Ovary (tissue), 9 donors: ENCODE data around the gene AGPAT2. TPM values are rescaled to one million over a fixed set of nuclear protein-coding genes. Genes with fewer than 3 reads are reported as not detected.

Experiments
- DNase-seq, 5 donors: peaks; one replicate each; pipeline ENCODE4 v3.0.0-alpha.2; 2019 to 2020
- H3K27ac ChIP-seq, 2 donors: fragments of 200-600 bp; one replicate each; pipeline versions ENCODE4 v1.5.1 to v1.8.0; 2019 to 2022
- H3K27me3 ChIP-seq: fragments of 200-600 bp; one replicate; pipeline ENCODE4 v1.8.0; 2022
- H3K36me3 ChIP-seq: fragments of 200-600 bp; sonication (generic); one replicate; pipeline ENCODE4 v1.5.1; 2019
- H3K4me1 ChIP-seq: one replicate; pipeline ENCODE4 v1.8.1; 2013; ENCODE audit warnings: mild to moderate bottlenecking, moderate library complexity; ENCODE audit not compliant: insufficient read depth
- H3K4me3 ChIP-seq: fragments of 200-600 bp; sonication (generic); one replicate; pipeline ENCODE4 v1.5.1; 2017
- H3K9me3 ChIP-seq, 2 donors: fragments of 200-600 bp in 1 of 2; sonication (generic) in 1 of 2; one replicate each; pipeline versions ENCODE4 v1.5.1 to v1.8.1; 2013 to 2019; ENCODE audit warnings: mild to moderate bottlenecking in 1 of 2, moderate library complexity in 1 of 2
- CTCF ChIP-seq, 3 donors: fragments of 450-650 bp in 2 of 3; fragments of 200-600 bp in 1 of 3; IDR thresholded peaks; one replicate each; pipeline versions ENCODE4 v1.5.1 to v1.8.0; 2016 to 2022; ENCODE audit warnings: antibody characterized with exemption in 3 of 3, mild to moderate bottlenecking in 1 of 3
- EP300 ChIP-seq: sonication (generic); formaldehyde crosslinking; IDR thresholded peaks from one replicate; pipeline ENCODE4 v1.6.1; 2017; ENCODE audit warnings: antibody characterized with exemption
- POLR2A ChIP-seq: fragments of 450-650 bp; IDR thresholded peaks from one replicate; pipeline ENCODE4 v1.6.1; 2017; ENCODE audit warnings: antibody characterized with exemption, mild to moderate bottlenecking, moderate library complexity
- WGBS, 3 donors: extraction: QIAGEN DNeasy Blood & Tissue Kit in 1 of 3; methylation state at CpG; one replicate each; pipeline versions ENCODE4 v1.1.5 to v1.1.7; 2013 to 2017; 5-methylcytosine and 5-hydroxymethylcytosine counted together
- intact Hi-C, 4 donors: fragments of 100-400 bp; cut with DNase I; formaldehyde crosslinking; loops; one replicate each; pipeline versions ENCODE4 v1.11.0 to v1.15.1; 2022 to 2023
- polyA plus RNA-seq, 2 donors: library from polyadenylated mRNA; stranded (reverse); fragments of 200-250 nt in 1 of 2; fragments of 350-450 nt in 1 of 2; fragmentation: Illumina TruSeq in 1 of 2; extraction: RNeasy Lipid Tissue Mini Kit (QIAGEN cat#74804) in 1 of 2; gene quantifications; one replicate each; pipeline ENCODE4 v1.2.3, GENCODE V29; 2013 to 2014
- total RNA-seq, 7 donors: library from RNA; depleted of rRNA in 2 of 7; stranded (reverse); fragments of >200 nt in 2 of 7; fragmentation: NEBNext Ultra II Directional in 3 of 7; extraction: Animal tissue kit (Norgen Biotek cat#: 25700) in 3 of 7; gene quantifications; one replicate each; pipeline versions ENCODE4 v1.1.0 to v1.2.4, GENCODE V29; 2016 to 2023
- donor health status: DM: no; HTN: no; CAD: no; lungs with moderate emphysema.
- donor health status: DM: no; HTN: no; CAD: no.
- donor health status: Bipolar disorder and iron deficiency.
- donor health status: DM: yes; HTN: yes; CAD: no.
- donor health status: DM: no; HTN: no; CAD: no.
- donor health status: DM: yes; HTN: yes; CAD: no.

AGPAT2 gene
- total and polyA plus RNA-seq, 9 donors, result 6.1 to 40.9 (median 23.9) TPM

DNA sequence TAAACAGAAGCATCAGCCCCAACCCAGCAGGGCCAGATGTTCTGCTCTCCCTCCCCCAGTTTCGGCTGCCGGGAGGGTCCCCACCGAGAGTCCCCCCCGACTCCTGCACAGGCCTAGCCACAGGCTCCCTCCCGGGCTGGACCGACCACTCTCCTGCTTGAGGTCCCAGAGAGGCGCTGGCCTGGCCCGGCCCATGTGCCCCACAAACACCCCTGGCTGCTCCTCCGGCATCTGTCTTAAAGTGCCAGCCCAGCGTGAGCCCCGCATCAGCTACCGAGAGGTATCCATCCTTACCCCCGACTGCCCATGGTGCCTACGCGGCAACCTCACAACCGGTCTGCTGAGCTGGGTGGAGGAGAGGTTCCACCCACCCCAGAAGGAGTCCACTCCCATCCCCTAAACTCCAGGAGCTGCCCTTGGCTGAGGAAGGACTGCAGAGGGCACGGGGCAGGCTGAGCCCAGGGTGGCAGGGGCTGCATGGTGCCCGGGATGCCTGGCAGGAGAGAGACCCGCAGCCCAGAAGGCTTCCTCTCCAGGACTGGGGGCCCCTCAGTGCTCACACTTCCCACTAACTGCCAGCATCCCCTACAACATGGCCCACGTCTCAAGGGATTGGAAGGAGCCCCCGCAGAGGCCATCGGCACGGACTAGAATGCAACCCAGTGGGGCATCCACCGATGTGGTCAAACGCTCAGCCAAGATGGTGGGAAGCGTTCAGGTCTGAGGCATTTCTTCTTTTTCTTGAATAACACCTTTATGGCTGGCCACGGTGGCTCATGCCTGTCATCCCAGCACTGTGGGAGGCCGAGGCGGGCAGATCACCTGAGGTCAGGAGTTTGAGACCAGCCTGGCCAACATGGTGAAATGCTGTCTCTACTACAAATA lies 40.2 kb downstream of the AGPAT2 start:
- H3K4me3 ChIP-seq, result no peak overlapping the region
- DNase-seq, result no peak
- no peaks in the 10 kb centered on the region for H3K36me3 ChIP-seq
- TF ChIP-seq CTCF (IDR thresholded peaks at IDR 0.05), result no peak
- no peak for TF ChIP-seq EP300
- TF ChIP-seq POLR2A, result no peak
- H3K9me3 ChIP-seq, result no peaks in the 10 kb centered on the region
- H3K27me3 ChIP-seq, result no peaks in the 10 kb centered on the region
- 78 to 79% (median 79%) methylated on average over 29 of the region's 29 CpGs for WGBS, 3 donors
- intact Hi-C loops, result no loop called here
- H3K4me1 ChIP-seq, result peaks cover 3% of the 10 kb centered on the region
- no peak overlapping the region for H3K27ac ChIP-seq

DNA sequence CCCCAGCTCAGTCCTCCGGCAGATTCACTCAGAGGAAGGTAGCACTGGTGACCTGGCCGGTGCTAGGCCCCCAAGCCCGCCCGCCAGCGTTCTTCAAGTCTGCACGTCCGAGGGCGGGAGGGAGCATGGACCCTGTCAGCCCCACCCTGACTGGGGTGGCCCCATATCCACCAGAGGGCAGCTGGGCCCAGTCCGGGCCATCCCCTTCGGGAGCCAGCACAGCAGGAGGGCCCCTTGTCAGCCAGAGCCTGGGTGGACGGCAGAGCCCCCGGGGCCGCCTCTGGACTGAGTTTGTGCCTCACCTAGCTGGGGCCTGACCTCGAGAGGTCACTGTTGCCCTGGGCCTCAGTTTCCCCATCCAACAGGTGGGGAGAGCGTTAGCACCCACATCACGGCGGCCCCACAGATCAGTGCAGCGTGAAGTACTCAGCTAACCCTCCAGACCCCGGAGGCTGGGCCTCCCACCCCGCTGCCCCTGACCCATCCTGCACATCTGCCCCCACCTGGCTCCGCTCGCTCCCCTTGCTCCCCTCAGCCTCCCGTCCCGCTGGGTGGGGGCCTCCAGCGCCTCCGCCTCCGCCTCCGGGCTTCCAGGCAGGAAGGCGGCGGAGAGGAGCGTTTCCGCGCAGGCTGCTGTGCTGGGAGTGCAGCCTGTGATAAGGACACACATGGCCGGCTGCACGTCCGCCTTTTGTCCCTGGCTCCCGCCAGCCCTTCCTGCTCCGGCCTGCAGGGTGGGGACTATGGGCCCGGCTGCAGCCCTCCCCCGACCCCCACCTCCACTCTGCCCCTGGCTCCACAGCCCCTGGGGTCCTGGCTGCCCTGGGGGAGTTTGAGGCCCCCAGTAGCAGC lies 41.1 kb downstream of the AGPAT2 start:
- intact Hi-C loops, result no loop called here
- WGBS, 3 donors, result 14 to 33% (median 32%) methylated on average over 24 to 40 of the region's 40 CpGs
- Histone ChIP-seq H3K27me3 (no peaks in the 10 kb centered on the region), H3K4me3 (no peak overlapping the region), H3K36me3 (no peaks in the 10 kb centered on the region), H3K9me3 (no peaks in the 10 kb centered on the region), H3K4me1 (peaks cover 3% of the 10 kb centered on the region), H3K27ac (peak overlapping the region in 1 of 2 donors; percentile 38)
- DNase-seq, result peak in 3 of 5 donors; percentile 32 to 58 (median 52)
- TF ChIP-seq POLR2A (no peak), EP300 (no peak), CTCF (IDR thresholded peaks at IDR 0.05) (no peak)

GRCh38 chr9:136645352-136645902 lies 41.8 kb downstream of the AGPAT2 start:
- Histone ChIP-seq H3K9me3 (no peaks in the 10 kb centered on the region), H3K27ac (peak overlapping the region in 1 of 2 donors; percentile 38), H3K36me3 (no peaks in the 10 kb centered on the region), H3K4me3 (no peak overlapping the region), H3K27me3 (no peaks in the 10 kb centered on the region), H3K4me1 (peaks cover 3% of the 10 kb centered on the region)
- no peak for TF ChIP-seq POLR2A
- no peak for TF ChIP-seq EP300
- no peak for TF ChIP-seq CTCF (IDR thresholded peaks at IDR 0.05)
- WGBS, 3 donors, result 73 to 80% (median 79%) methylated on average over 16 to 18 of the region's 18 CpGs
- intact Hi-C loops, result no loop called here
- no peak for DNase-seq

GRCh38 chr9:136644593-136645351 lies 42.5 kb downstream of the AGPAT2 start:
- Histone ChIP-seq H3K4me3 (no peak overlapping the region), H3K27ac (peak overlapping the region in 1 of 2 donors; percentile 5), H3K36me3 (no peaks in the 10 kb centered on the region), H3K9me3 (no peaks in the 10 kb centered on the region), H3K4me1 (peaks cover 3% of the 10 kb centered on the region), H3K27me3 (no peaks in the 10 kb centered on the region)
- peak in 2 of 3 donors; percentile 17 to 51 for TF ChIP-seq CTCF (IDR thresholded peaks at IDR 0.05)
- no peak for TF ChIP-seq EP300
- TF ChIP-seq POLR2A, result no peak
- WGBS, 3 donors, result 24 to 63% (median 31%) methylated on average over 13 to 30 of the region's 30 CpGs
- intact Hi-C loops, result no loop called here
- DNase-seq, result peak in 3 of 5 donors; percentile 40 to 71 (median 61)
